Nucleus accumbens (tissue), 56 donors: Measurements from ENCODE around the gene SLC27A2.
A peak's percentile ranks its signal among the peaks of the same experiment; 100 is the strongest.
"Not testable (repeated sequence)": the region's sequence is repeated elsewhere in the genome, so short reads cannot be mapped to it uniquely, and the experiment has no call there.

Experiments
- DNase-seq, 56 donors: peaks; one replicate each; lab custom pipeline; 2025; lab: John Stamatoyannopoulos, UW

SLC27A2 gene

GRCh38 chr15:50162969-50163718, 18.9 kb upstream of the SLC27A2 start:
- DNase-seq = no peak

- DNase-seq = no peak
These were observed 18.1 kb upstream of the SLC27A2 start for GRCh38 chr15:50163719-50164410.

- no peak for DNase-seq
These were observed 17.5 kb upstream of the SLC27A2 start for GRCh38 chr15:50164458-50164857.

GRCh38 chr15:50166216-50166615, 15.8 kb upstream of the SLC27A2 start:
- no peak for DNase-seq

- DNase-seq = no peak
These were observed 14.9 kb upstream of the SLC27A2 start for GRCh38 chr15:50167110-50167509.

- DNase-seq = no peak
These were observed 13.6 kb upstream of the SLC27A2 start for GRCh38 chr15:50168379-50168778.

- no peak for DNase-seq
These were observed 13.1 kb upstream of the SLC27A2 start for GRCh38 chr15:50168783-50169411.

- DNase-seq = not testable (repeated sequence)
These were observed 9.6 kb upstream of the SLC27A2 start for GRCh38 chr15:50172360-50172895.

GRCh38 chr15:50176869-50177268, 5.1 kb upstream of the SLC27A2 start:
- no peak for DNase-seq

GRCh38 chr15:50180091-50180490, 1.9 kb upstream of the SLC27A2 start:
- no peak for DNase-seq

GRCh38 chr15:50180582-50180981, 1.4 kb upstream of the SLC27A2 start:
- DNase-seq = no peak

- no peak for DNase-seq
These were observed 611 bp upstream of the SLC27A2 start for GRCh38 chr15:50181201-50181968.

- peak in 2 of 56 donors; percentile 4 to 25 for DNase-seq
These were observed 420 bp downstream of the SLC27A2 start for GRCh38 chr15:50182219-50183013.

- no peak for DNase-seq
These were observed 1.3 kb downstream of the SLC27A2 start for GRCh38 chr15:50183112-50183794.

- DNase-seq = no peak
These were observed 3.0 kb downstream of the SLC27A2 start for GRCh38 chr15:50184863-50185504.

- no peak for DNase-seq
These were observed 4.1 kb downstream of the SLC27A2 start for GRCh38 chr15:50186090-50186489.

- DNase-seq = no peak
These were observed 4.8 kb downstream of the SLC27A2 start for GRCh38 chr15:50186752-50187151.

GRCh38 chr15:50187525-50187924, 5.5 kb downstream of the SLC27A2 start:
- DNase-seq = no peak

GRCh38 chr15:50187997-50188396, 6.0 kb downstream of the SLC27A2 start:
- DNase-seq = no peak
